ENCODE measurements around the gene EHD1. TPM values are rescaled to one million over a fixed set of nuclear protein-coding genes. Genes with fewer than 3 reads are reported as not detected.

The EHD1 gene
- total RNA-seq, 1 experiment from 2014 or later = 81.4 TPM

GRCh38 chr11:64909653-64910343 lies 31.4 kb upstream of the EHD1 start:
- DNase-seq (ENCODE audit: low spot score) = no peak

GRCh38 chr11:64908766-64909165 lies 30.3 kb upstream of the EHD1 start:
- no peak for DNase-seq (ENCODE audit: low spot score)

GRCh38 chr11:64906314-64906635 lies 27.9 kb upstream of the EHD1 start:
- no peak for DNase-seq (ENCODE audit: low spot score)

GRCh38 chr11:64905516-64906313 lies 27.3 kb upstream of the EHD1 start:
- DNase-seq (ENCODE audit: low spot score) = no peak

- no peak for DNase-seq (ENCODE audit: low spot score)
Observed at GRCh38 chr11:64903291-64903833, 24.9 kb upstream of the EHD1 start.

GRCh38 chr11:64902102-64902900 lies 23.9 kb upstream of the EHD1 start:
- no peak for DNase-seq (ENCODE audit: low spot score)

GRCh38 chr11:64900774-64901173 lies 22.4 kb upstream of the EHD1 start:
- DNase-seq (ENCODE audit: low spot score) = no peak

GRCh38 chr11:64900263-64900678 lies 21.9 kb upstream of the EHD1 start:
- peak; percentile 67 for DNase-seq (ENCODE audit: low spot score)

GRCh38 chr11:64898541-64898940 lies 20.1 kb upstream of the EHD1 start:
- no peak for DNase-seq (ENCODE audit: low spot score)

GRCh38 chr11:64898076-64898445 lies 19.6 kb upstream of the EHD1 start:
- no peak for DNase-seq (ENCODE audit: low spot score)

GRCh38 chr11:64897381-64898075 lies 19.1 kb upstream of the EHD1 start:
- no peak for DNase-seq (ENCODE audit: low spot score)

GRCh38 chr11:64896448-64897022 lies 18.1 kb upstream of the EHD1 start:
- DNase-seq (ENCODE audit: low spot score) = no peak

GRCh38 chr11:64894812-64895452 lies 16.5 kb upstream of the EHD1 start:
- DNase-seq (ENCODE audit: low spot score) = no peak

- peak; percentile 63 for DNase-seq (ENCODE audit: low spot score)
Observed at GRCh38 chr11:64894070-64894811, 15.8 kb upstream of the EHD1 start.

- DNase-seq (ENCODE audit: low spot score) = no peak
Observed at GRCh38 chr11:64893194-64894069, 15.0 kb upstream of the EHD1 start.

- DNase-seq (ENCODE audit: low spot score) = no peak
Observed at GRCh38 chr11:64892838-64893193, 14.4 kb upstream of the EHD1 start.

- no peak for DNase-seq (ENCODE audit: low spot score)
Observed at GRCh38 chr11:64892411-64892831, 14.0 kb upstream of the EHD1 start.

- DNase-seq (ENCODE audit: low spot score) = no peak
Observed at GRCh38 chr11:64891880-64892279, 13.5 kb upstream of the EHD1 start.

GRCh38 chr11:64891215-64891848 lies 12.9 kb upstream of the EHD1 start:
- DNase-seq (ENCODE audit: low spot score) = no peak
